OCI-LY1 (cell line): Measurements from ENCODE around the gene BCL2.

Experiments used
- EZH2 ChIP-seq: fragments of 200-600 bp; sonication (generic), shearing (Covaris generic); IDR thresholded peaks from 2 replicates; pipeline ENCODE4 v1.8.0; 2017; ENCODE audit warnings: borderline replicate concordance, mixed run types, mild to moderate bottlenecking, antibody characterized with exemption, low read length, moderate library complexity, mixed read lengths
- TF ChIP-seq, protein P1 (sequence below): fragments of 200-600 bp; sonication (generic), shearing (Covaris generic); IDR thresholded peaks from 2 replicates; pipeline ENCODE4 v1.5.1; 2017; ENCODE audit warnings: mild to moderate bottlenecking, antibody characterized with exemption, low read length, moderate library complexity, mixed read lengths

DNA sequence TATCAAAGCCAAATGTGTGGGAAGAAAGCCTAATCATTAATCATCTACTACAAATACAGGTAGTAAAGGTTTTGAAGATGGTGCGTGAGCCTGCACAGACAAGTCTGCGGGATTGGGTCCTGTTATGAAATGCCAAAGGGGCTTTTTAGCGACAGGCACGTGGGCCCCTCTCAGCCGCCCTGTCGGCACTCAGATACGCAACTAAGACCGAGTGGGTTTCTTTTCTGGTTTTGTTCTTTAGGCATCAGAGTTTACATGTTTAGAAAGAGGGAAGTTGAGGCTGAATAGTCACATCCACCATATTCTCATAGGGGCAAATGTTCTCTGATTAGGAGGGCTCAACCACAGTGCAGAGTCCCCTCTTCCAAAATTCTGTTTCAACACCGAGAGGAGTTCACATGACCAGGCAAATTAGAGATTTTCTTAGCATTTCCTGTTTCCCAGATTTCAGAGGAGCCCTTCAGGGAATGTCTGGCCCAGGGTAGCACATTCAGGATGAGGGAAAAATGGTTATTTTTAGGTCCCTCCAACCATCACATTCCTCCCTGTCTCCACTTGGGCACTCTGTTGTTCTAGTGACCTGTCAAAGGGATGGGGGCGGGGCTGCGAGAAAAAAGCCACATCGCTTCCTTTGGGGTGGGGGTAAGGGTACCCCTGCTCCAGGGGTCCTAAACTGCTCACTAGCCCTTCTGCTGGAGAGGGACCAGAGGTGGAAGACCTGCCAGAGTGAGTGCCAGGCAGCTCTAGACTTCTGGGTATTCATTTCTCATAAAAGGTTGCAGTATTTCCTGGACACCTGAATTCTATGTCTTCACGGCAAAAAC is 159.2 kb downstream of the BCL2 start:
- TF ChIP-seq, protein P1, sequence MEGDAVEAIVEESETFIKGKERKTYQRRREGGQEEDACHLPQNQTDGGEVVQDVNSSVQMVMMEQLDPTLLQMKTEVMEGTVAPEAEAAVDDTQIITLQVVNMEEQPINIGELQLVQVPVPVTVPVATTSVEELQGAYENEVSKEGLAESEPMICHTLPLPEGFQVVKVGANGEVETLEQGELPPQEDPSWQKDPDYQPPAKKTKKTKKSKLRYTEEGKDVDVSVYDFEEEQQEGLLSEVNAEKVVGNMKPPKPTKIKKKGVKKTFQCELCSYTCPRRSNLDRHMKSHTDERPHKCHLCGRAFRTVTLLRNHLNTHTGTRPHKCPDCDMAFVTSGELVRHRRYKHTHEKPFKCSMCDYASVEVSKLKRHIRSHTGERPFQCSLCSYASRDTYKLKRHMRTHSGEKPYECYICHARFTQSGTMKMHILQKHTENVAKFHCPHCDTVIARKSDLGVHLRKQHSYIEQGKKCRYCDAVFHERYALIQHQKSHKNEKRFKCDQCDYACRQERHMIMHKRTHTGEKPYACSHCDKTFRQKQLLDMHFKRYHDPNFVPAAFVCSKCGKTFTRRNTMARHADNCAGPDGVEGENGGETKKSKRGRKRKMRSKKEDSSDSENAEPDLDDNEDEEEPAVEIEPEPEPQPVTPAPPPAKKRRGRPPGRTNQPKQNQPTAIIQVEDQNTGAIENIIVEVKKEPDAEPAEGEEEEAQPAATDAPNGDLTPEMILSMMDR, result no peak
- TF ChIP-seq EZH2, result no peak
